Bronchial epithelial cell (primary cell): ENCODE data around the gene SLC38A5. TPM values are rescaled to one million over a fixed set of nuclear protein-coding genes. Genes with fewer than 3 reads are reported as not detected.

Experiments
- DNase-seq: peaks from one replicate; pipeline ENCODE4 v3.0.0-alpha.2; 2010; ENCODE audit warnings: low read depth
- FAIRE-seq: peaks from 2 replicates; lab custom pipeline; 2011; peaks lifted over from hg19 to GRCh38; lab: Jason Lieb, UNC
- H3K27me3 ChIP-seq: 2 replicates; pipeline ENCODE4 v1.5.1; 2011; ENCODE audit warnings: low read length; ENCODE audit not compliant: control insufficient read depth, insufficient read depth
- H3K36me3 ChIP-seq: 2 replicates; pipeline ENCODE4 v1.5.1; 2011; ENCODE audit warnings: low read length; ENCODE audit not compliant: control insufficient read depth, insufficient read depth
- H3K4me3 ChIP-seq: 2 replicates; pipeline ENCODE4 v1.5.1; 2011; ENCODE audit warnings: mild to moderate bottlenecking, low read depth, low read length, control low read depth
- total RNA-seq: library from RNA; depleted of rRNA; stranded (reverse); fragments of >200 nt; gene quantifications from 2 replicates; pipeline ENCODE4 v1.2.1, GENCODE V29; 2014
- TF ChIP-seq, protein P1 (sequence below): IDR thresholded peaks from 2 replicates; pipeline ENCODE4 v1.5.1; 2011; ENCODE audit warnings: mild to moderate bottlenecking, moderate library complexity, low read length, control low read depth, inconsistent platforms; ENCODE audit not compliant: insufficient read depth, severe bottlenecking

SLC38A5 gene
- total RNA-seq, 1 donor from 2014 or later, result 348 TPM

DNA sequence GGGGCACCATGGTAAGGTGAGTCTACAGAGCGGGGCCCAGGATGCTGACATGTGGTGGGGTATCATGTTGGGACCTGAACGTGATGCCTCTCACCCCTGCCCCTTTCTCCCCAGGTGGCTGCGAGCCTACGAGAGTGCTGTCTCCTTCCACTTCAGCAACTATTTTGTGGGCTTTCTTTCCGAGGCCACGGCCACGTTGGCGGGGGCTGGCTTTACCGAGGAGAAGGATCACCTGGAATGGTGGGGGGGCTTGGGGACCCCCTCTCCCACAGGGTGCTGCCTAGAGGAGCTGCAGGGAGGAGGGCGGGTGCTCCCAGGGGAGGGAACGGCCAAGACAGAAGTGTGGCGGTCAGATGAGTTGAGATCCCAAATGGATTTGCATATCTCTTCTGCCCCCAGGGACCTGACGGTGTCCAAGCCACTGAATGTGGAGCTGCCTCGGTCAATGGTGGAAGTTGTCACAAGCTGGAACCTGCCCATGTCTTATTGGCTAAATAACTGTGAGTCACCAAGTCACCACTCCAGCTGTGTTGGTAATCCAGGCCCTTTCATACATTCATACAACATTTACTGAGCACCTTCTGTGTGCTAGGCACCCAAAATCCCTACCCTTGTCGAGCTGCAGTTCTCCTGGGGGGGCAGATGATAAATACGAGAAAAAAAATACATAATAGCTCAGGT lies 44.2 kb upstream of the SLC38A5 start:
- no peak overlapping the region for H3K4me3 ChIP-seq
- FAIRE-seq (no peak), DNase-seq (peak; percentile 70)
- H3K27me3 ChIP-seq, result no peaks in the 10 kb centered on the region
- TF ChIP-seq, protein P1, sequence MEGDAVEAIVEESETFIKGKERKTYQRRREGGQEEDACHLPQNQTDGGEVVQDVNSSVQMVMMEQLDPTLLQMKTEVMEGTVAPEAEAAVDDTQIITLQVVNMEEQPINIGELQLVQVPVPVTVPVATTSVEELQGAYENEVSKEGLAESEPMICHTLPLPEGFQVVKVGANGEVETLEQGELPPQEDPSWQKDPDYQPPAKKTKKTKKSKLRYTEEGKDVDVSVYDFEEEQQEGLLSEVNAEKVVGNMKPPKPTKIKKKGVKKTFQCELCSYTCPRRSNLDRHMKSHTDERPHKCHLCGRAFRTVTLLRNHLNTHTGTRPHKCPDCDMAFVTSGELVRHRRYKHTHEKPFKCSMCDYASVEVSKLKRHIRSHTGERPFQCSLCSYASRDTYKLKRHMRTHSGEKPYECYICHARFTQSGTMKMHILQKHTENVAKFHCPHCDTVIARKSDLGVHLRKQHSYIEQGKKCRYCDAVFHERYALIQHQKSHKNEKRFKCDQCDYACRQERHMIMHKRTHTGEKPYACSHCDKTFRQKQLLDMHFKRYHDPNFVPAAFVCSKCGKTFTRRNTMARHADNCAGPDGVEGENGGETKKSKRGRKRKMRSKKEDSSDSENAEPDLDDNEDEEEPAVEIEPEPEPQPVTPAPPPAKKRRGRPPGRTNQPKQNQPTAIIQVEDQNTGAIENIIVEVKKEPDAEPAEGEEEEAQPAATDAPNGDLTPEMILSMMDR, result no peak
- H3K36me3 ChIP-seq, result peaks cover 8% of the 10 kb centered on the region

DNA sequence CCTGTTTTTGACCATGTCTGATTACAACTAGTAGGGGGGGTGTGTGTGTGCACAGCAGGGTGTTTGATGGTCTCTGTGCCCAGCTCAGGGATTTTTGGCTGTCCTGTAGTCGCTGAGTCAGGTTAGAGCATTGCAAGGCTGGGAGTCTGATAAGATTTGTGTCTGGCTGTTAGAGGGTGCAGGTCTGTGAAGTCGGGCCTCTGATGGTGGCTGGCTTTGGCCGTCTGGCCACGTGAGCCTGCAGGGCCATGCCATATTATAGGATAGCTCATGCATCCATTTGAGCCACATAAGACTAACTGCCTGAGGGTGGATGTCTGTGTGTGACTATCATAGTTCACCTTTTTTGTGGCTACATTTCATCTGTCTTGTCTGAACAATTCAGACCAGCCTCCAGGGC lies 43.6 kb upstream of the SLC38A5 start:
- TF ChIP-seq, protein P1, result no peak
- peaks cover 8% of the 10 kb centered on the region for H3K36me3 ChIP-seq
- FAIRE-seq, result no peak
- no peaks in the 10 kb centered on the region for H3K27me3 ChIP-seq
- H3K4me3 ChIP-seq, result no peak overlapping the region
- no peak for DNase-seq

DNA sequence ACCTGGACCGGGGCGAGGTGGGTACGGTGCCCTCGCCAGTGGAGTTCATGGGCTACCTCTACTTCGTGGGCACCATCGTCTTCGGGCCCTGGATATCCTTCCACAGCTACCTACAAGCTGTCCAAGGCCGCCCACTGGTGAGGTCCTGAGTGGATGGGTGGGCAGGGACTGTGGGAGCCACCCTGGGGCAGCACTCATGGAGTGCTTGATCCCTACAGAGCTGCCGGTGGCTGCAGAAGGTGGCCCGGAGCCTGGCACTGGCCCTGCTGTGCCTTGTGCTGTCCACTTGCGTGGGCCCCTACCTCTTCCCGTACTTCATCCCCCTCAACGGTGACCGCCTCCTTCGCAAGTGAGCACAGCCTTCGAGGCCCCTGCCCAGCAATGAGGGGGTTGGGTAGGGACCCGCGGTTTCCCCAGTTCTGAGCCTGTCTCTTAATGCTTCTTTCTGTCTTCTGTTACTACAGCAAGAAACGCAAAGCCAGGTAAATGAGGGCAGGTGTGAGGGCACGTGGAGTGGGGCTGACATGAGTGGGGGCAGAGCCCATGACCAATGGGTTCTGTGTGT lies 42.4 kb upstream of the SLC38A5 start:
- Histone ChIP-seq H3K27me3 (no peaks in the 10 kb centered on the region), H3K4me3 (no peak overlapping the region), H3K36me3 (peaks cover 8% of the 10 kb centered on the region)
- DNase-seq (no peak), FAIRE-seq (no peak)
- TF ChIP-seq, protein P1, result no peak

DNA sequence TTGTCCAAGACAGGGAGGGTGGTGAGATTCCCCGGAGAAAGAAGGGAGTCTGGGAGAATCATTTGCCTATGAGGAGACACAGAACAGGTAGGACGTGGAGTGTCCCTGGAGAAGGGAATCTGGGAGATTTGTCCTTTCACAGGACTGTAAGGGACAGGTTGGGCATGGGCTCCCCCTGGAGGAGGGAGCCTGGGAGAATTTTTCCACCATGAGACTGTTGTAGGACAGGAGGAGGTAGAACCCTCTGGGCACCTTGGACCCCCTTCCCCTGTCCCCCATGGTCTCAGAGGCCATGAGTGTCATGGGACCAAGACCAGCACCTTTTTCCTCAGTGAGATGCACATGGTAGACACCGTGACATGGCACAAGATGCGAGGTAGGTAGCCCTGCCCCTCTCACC lies 41.5 kb upstream of the SLC38A5 start:
- FAIRE-seq, result no peak
- TF ChIP-seq, protein P1, result peak; percentile 48
- Histone ChIP-seq H3K4me3 (no peak overlapping the region), H3K27me3 (no peaks in the 10 kb centered on the region), H3K36me3 (peaks cover 6% of the 10 kb centered on the region)
- DNase-seq, result no peak

DNA sequence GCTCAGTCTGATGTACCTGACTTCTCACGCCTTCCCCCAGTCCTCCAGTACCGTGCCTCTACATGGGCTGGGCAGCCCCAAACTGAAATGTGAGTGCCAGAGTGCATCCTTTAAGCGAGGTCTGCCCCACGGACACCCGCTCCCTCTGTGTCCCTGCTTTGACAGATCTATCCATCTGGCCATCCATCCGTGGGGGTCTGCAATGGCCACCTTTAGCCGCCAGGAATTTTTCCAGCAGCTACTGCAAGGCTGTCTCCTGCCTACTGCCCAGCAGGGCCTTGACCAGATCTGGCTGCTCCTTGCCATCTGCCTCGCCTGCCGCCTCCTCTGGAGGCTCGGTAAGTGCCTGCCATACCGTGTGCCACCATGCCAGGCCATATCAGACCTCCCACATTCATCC lies 39.6 kb upstream of the SLC38A5 start:
- H3K27me3 ChIP-seq, result no peaks in the 10 kb centered on the region
- TF ChIP-seq, protein P1, result no peak
- FAIRE-seq, result no peak
- peak overlapping the region; percentile 73 for H3K4me3 ChIP-seq
- H3K36me3 ChIP-seq, result peaks cover 2% of the 10 kb centered on the region
- no peak for DNase-seq
